Measurements from ENCODE around the gene INTU.

- TF ChIP-seq EZH2 (IDR thresholded peaks at IDR 0.05; ENCODE audit: insufficient read depth, low read length) (no peak), CTCF (IDR thresholded peaks at IDR 0.05; ENCODE audit: insufficient read depth, low read depth, low read length) (no peak)
Observed at GRCh38 chr4:127624173-127624572, 8.6 kb upstream of the INTU start.

Measured in astrocyte (in vitro differentiated cells and primary cell).